Right forelimb (tissue), 1 donor: ENCODE results near the gene SAP30.

ENCODE experiments used
- DNase-seq: peaks from one replicate; pipeline ENCODE4 v3.0.0-alpha.2; 2018

SAP30 gene

DNA sequence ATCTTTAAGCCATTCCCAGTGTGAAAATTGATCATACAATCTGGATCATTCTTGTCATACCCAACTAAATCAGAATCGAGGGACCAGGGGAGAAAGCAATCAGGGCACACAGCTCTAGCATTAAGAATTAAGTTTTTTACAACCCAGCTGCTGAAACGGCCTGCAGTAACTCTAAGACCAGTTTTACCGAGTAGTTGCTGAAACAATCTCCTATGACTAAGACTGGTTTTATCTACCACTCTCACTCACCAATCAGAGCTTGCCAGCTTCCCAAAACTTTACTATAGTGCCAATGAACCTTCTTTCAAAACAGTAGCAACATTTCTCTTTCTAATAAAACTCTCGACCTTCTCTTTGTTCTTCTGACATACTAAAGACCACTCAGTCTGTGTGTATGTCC is 2.8 kb upstream of the SAP30 start:
- no peak for DNase-seq

GRCh38 chr4:173370130-173370476 is 651 bp upstream of the SAP30 start:
- no peak for DNase-seq

GRCh38 chr4:173371292-173372192 is 788 bp downstream of the SAP30 start:
- peak; percentile 89 for DNase-seq

DNA sequence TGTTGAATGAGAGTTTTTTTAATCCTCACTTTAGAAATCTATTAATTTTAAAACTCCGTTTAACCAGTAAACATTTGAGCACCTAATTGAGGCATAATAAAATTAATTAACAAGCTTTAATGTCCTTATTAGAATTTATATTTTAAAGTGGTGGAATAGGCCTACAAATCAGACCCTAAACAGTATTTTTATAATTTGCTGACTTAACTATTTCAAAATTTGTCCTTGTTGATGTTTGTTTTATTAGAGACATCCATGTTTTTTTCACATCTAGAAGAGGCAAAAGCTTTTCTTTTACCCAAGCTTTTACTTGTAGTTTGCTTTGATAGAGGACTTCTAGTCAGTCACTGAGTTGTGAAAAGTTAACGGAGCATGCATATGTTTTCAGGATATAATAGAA is 3.8 kb downstream of the SAP30 start:
- no peak for DNase-seq

GRCh38 chr4:173379929-173380328 is 9.2 kb downstream of the SAP30 start:
- DNase-seq, result no peak

GRCh38 chr4:173380987-173381386 is 10.2 kb downstream of the SAP30 start:
- no peak for DNase-seq

DNA sequence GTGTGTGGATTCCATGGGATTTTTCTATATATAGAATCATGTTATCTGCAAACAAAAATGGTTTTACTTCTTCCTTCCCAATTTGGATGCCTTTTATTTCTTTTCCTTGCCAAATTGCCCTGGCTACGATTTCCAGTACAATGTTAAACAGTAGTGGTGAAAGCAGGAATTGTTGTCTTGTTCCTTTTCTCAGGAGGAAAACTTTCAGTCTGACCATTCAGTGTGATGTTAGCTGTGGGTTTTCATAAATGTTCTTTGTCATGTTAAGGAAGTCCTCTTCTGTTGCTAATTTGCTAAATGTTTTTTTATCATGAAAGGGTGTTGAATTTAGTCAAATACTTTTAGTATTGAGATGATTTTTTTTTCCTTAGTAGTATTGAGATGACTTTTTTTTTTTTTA is 10.9 kb downstream of the SAP30 start:
- DNase-seq, result no peak

- no peak for DNase-seq
These were observed 11.6 kb downstream of the SAP30 start for GRCh38 chr4:173382349-173382748.

DNA sequence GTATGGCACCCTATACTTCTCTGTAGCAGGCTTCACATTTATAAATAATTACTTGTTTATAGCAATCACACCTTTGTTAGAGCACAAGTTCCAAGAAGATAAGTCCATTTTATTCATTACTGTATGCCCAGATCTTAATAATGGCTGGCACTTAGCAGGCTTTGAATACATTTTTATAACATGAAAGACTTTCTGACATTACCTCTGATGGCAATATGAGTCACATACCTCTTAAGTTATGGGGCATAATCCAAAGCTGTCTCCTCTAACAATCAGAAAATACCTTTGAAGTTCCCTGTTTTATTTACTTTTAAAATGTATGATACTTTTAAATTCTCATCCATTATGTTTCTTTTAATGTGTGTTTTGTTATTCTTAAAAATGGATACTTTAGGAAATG is 16.0 kb downstream of the SAP30 start:
- DNase-seq, result no peak

- no peak for DNase-seq
These were observed 20.9 kb downstream of the SAP30 start for GRCh38 chr4:173391701-173392100.

- DNase-seq, result no peak
These were observed 26.9 kb downstream of the SAP30 start for GRCh38 chr4:173397604-173398003.

GRCh38 chr4:173398220-173398619 is 27.5 kb downstream of the SAP30 start:
- no peak for DNase-seq

GRCh38 chr4:173398779-173399415 is 28.1 kb downstream of the SAP30 start, which contains the start of gene SCRG1:
Gene SCRG1 (minus strand): TSS chr4:173399116. CDS start chr4:173391414, 7,702 bp downstream.
- peak; percentile 80 for DNase-seq

DNA sequence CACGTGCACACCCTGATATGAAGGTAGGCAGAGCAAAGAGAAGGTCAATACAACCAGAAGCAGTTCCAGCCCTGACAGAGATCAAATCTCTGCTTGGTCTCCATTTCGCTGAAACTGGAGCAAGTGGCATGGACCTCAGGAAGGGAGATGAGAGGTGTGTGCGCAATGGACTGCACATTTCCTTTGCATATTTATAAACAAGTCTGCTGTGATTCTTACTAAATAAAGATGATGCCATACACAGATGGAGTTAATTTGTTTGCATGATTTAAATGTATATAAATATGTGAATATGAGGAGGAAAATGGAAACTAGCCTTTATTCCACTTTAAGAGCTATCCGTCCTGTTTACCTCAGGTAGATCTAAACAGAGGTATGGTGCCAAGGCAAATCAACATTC is 30.3 kb downstream of the SAP30 start:
- DNase-seq, result no peak

DNA sequence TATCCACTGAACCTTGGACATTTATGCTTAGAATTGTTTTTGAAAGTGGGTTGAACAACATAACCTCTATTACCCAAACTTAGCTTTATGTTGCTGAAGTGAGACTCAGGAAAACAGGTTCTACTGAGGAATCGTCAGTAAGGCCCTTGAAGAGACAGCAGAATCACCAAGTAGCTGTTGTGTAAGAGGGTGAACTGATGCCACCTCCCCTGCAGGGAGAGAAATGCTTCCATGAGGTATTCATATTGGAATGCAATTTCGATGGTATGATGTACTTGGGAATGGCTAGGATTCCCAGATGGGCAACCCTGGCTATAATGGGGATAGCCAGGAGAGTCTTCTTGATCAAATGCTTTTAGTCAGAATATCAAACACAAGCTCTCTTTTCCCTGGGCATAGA is 32.3 kb downstream of the SAP30 start:
- no peak for DNase-seq

DNA sequence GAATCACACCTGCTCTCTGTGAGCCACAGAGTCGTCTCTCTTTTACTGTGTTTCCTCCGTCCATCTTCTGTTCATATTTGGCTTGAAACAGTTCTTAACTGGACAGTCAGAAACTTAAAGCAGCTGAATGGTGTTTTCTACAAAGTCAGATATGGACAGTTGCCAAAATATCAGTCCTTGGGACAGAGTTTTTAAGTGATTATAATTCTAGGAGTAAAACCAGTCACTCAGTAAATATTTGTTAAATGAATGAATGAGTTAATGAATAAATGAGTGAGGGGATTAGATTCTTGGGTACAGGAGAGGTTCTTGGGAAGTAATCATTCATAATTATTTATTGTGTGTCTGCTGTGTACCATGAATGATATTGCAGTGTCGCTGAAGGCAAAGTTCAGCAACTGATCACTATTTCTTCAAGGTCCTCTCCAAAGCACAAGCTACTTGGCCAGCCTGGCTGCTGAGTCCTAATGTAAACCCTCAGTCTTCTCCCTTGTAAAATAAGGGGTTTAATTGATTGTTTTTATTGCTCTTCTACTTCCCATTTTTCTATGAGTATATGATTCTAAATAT is 33.6 kb downstream of the SAP30 start:
- DNase-seq, result no peak

DNA sequence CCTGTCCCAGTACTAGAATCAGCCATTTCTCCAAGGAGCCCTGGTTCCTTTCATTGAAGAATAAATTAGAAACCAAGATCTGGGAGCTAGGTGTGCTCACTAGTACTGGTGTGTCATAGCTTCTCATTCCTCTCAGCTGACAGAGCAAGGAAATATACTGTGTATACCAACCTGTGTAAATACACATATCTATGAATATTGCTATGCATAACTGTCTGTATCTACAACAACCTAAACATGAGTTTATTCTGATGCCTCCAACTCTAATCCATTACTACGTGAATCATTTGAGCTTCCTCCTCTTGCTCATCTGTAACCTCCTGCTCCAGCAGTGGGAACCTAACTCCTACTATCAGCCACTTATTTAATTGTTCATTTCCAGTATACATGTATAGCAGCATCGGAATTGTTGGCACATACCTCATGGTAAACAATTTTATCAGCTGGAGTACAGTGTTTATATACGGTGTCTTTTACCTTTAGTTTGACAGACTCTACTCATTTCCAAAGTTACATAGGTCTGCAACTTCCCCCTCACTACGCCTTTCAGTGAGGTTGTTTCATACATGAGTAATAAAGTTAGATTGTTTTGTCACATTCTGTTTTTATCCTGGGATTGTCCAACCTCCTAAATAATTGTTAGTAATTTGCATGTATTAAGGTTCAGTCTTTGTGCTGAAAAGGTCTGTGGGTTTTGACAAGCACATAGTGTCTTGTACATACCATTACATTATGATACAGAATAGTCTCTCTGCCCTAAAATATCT is 35.3 kb downstream of the SAP30 start:
- DNase-seq, result no peak

- DNase-seq, result no peak
These were observed 39.3 kb downstream of the SAP30 start for GRCh38 chr4:173410079-173410478.

GRCh38 chr4:173411106-173411693 is 40.4 kb downstream of the SAP30 start:
- no peak for DNase-seq

GRCh38 chr4:173413036-173413435 is 42.3 kb downstream of the SAP30 start:
- DNase-seq, result no peak

DNA sequence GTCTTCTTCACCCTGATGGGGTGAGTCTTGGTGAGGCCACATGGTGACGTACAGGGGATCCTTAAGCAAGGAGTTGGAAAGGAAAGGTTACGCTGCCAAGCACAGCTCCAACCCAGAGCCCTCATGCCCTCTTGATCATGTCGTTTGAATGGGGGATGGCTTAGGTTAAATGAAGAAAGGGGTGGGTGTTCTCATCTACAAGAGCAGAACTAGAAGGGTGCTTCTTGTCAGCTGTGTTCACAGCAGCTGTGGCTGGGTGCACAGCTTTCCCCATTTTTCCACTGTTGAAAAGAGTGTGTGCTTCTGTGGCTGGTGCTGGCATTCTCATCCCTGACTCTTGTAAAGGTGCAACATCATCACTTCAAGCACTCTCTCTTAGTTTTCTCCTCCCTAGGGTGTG is 43.7 kb downstream of the SAP30 start:
- DNase-seq, result no peak

DNA sequence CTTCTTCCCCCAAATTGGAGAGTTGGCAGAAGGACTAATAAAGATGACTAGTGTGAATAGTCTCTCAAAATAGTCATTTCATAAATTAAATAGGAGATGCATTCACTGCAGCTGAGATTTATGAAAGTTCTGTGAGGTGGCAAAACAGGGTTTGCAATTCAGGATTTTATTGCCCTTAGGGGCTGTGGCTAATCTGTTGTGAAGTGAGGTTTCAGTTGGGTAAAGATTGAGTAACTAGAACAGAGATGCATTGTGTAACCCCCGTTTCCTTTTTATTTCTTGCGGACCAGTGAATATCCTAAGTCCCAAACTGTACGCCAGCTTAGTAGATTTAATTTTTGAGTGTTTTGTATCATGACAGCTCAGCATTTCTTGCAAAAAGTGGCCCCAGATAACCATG is 44.3 kb downstream of the SAP30 start:
- DNase-seq, result no peak
